IPS-18a (cell line): ENCODE data around the gene NWD2.

Experiments
- H3K27ac ChIP-seq: one replicate; pipeline ENCODE4 v1.5.1; 2013; ENCODE audit warnings: low read length
- H3K27me3 ChIP-seq: one replicate; pipeline ENCODE4 v1.6.1; 2013; ENCODE audit warnings: mild to moderate bottlenecking, low read length; ENCODE audit not compliant: control insufficient read depth, insufficient read depth
- H3K36me3 ChIP-seq: one replicate; pipeline ENCODE4 v1.6.1; 2013; ENCODE audit warnings: low read depth, low read length; ENCODE audit not compliant: control insufficient read depth
- H3K4me1 ChIP-seq: one replicate; pipeline ENCODE4 v1.6.1; 2013; ENCODE audit warnings: low read depth, low read length; ENCODE audit not compliant: control insufficient read depth
- H3K4me3 ChIP-seq: one replicate; pipeline ENCODE4 v1.5.1; 2013; ENCODE audit warnings: low read length
- H3K9ac ChIP-seq: one replicate; pipeline ENCODE4 v1.6.1; 2013; ENCODE audit warnings: mild to moderate bottlenecking, low read length, moderate library complexity
- H3K9me3 ChIP-seq: one replicate; pipeline ENCODE4 v1.6.1; 2013; ENCODE audit warnings: low read depth, low read length; ENCODE audit not compliant: control insufficient read depth

NWD2 gene

DNA sequence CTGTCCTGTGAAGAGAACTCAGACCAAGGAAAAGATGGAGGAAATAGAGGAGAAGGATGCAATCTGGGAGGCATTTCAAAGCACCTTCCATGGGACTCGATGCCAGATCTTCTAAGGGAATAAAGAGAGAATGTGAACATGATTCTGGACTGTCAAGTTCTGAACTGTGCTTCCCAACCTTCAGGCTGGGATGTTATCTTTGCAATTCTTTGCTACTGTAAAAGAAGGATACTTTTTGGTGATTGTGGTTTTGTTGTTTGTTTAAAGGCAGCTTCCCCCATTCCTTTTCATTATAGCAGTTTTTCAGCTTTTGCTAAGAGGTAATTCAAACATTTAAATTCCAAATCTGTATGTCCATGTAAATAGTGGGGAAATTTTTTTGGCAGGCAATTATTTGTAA lies 217.3 kb downstream of the NWD2 start:
- no peak overlapping the region for H3K9ac ChIP-seq
- H3K4me1 ChIP-seq: peaks cover 6% of the 10 kb centered on the region
- no peak overlapping the region for H3K27ac ChIP-seq
- no peaks in the 10 kb centered on the region for H3K9me3 ChIP-seq
- H3K36me3 ChIP-seq: no peaks in the 10 kb centered on the region
- no peaks in the 10 kb centered on the region for H3K27me3 ChIP-seq
- no peak overlapping the region for H3K4me3 ChIP-seq

DNA sequence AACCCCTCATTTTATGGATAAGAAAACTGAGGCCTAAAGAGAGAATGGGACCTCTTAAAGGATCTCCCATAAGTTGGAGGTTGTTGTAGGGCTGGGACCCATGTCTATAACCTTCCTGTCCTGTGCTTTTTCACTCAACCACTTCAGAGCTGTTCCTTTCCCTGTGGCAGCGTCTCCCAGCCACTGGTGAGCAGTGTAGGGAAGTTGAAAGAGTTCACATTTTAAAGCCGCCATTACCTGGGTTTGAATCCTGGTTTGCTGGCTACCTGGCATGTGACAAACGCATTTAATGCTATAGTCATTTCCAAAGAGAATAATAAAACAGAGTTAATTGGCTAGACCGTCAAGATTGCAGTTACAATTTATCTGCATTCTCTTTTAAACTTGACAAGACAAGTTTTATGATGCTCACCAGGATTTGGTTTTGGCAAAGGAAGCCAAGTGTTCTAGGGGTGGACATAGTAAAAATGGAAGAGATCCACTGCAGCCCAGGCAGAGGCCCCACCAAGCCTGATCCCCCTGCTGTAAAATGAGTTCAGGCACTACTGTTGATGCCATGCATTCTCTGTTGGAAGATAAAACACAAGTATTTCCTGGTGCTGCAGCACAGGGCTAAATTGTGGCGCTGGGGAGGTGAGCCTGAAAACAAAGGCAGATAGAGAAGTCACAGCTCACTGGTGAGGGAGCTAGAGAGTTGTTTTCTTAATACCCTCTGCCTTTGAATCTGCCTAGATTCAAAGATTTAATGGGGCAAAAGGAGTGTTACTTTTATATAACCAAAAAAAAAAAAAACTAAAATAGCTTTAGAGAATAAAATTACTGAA lies 218.7 kb downstream of the NWD2 start:
- no peaks in the 10 kb centered on the region for H3K9me3 ChIP-seq
- no peak overlapping the region for H3K9ac ChIP-seq
- H3K27ac ChIP-seq: no peak overlapping the region
- H3K4me1 ChIP-seq: peaks cover 6% of the 10 kb centered on the region
- no peaks in the 10 kb centered on the region for H3K27me3 ChIP-seq
- no peaks in the 10 kb centered on the region for H3K36me3 ChIP-seq
- H3K4me3 ChIP-seq: no peak overlapping the region

DNA sequence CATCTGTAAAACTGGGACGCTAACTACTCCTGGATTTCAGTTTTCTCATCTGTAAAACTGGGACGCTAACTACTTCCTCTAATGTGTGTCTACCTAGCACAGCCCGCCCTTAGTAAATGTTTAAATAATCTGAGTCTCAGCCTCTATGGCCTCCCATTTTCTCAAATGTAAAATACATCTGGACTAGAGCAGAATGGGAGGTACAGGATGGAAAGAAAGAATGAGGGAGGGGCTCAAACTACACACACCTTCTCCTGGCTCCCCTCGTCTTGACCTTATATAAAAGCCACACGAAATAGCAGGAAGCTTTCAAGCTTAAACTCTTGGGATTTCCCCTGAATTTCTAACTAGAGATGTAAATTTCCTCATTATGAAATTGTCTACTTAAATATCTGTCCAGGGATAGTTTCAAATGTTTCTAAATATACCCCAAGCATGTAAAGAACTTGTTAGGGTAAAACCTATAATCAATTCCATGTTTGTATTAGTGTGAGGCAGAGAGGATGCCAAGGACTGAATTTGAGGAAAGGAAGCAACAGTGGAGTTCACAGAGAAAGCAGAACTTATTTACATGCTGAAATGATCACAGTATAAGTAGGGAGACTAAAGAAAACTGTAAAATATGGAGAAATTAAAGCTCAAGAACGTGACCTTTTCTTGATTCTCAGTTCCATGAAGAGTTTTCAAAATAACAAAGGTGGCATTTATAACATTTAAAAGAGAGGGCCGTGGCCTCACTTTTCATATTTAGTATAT lies 220.0 kb downstream of the NWD2 start:
- H3K27me3 ChIP-seq: no peaks in the 10 kb centered on the region
- H3K9ac ChIP-seq: no peak overlapping the region
- no peaks in the 10 kb centered on the region for H3K9me3 ChIP-seq
- H3K27ac ChIP-seq: no peak overlapping the region
- H3K36me3 ChIP-seq: no peaks in the 10 kb centered on the region
- no peak overlapping the region for H3K4me3 ChIP-seq
- peaks cover 6% of the 10 kb centered on the region for H3K4me1 ChIP-seq

DNA sequence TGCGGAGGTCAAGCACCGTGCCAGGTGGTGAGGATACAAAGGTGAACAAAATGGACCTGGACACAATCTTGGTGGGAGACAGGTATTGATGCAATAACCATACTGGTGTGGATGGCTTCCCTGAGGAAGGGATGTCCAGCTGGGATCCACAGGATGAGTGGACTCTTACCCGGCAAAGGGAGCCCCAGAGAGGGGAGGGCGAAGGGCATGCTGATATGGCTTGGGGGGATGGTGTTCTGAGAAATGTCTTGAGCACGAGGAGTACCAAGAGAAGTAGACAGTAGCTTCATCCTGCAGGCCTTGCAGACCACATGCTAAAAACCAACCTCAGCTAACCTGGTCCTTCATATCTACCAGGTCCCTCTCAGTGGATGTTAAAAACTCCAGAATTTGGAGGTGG lies 220.8 kb downstream of the NWD2 start:
- H3K27me3 ChIP-seq: no peaks in the 10 kb centered on the region
- no peaks in the 10 kb centered on the region for H3K36me3 ChIP-seq
- H3K4me1 ChIP-seq: peaks cover 6% of the 10 kb centered on the region
- H3K27ac ChIP-seq: no peak overlapping the region
- no peak overlapping the region for H3K4me3 ChIP-seq
- H3K9me3 ChIP-seq: no peaks in the 10 kb centered on the region
- no peak overlapping the region for H3K9ac ChIP-seq

DNA sequence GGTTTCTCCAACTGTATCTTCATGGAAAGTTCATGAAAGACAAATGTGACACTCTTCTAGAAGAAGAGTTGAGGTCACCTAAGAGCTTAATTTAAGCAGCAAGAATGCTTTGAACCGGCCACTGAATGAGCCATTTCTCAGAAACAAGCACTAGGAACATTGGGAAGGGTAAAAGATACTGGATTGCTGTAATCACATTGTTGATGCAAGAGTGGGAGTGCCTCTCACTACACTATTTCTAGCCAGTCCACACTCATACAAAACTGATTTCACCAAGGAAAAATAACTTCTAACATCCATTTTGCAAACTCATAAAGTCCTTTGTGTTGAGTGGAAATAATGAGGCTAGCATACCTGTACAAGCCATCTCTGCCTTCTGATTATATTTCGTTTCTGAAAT lies 221.3 kb downstream of the NWD2 start:
- Histone ChIP-seq H3K27me3 (no peaks in the 10 kb centered on the region), H3K27ac (no peak overlapping the region), H3K4me1 (peaks cover 6% of the 10 kb centered on the region), H3K9ac (no peak overlapping the region), H3K4me3 (no peak overlapping the region), H3K36me3 (no peaks in the 10 kb centered on the region), H3K9me3 (no peaks in the 10 kb centered on the region)

DNA sequence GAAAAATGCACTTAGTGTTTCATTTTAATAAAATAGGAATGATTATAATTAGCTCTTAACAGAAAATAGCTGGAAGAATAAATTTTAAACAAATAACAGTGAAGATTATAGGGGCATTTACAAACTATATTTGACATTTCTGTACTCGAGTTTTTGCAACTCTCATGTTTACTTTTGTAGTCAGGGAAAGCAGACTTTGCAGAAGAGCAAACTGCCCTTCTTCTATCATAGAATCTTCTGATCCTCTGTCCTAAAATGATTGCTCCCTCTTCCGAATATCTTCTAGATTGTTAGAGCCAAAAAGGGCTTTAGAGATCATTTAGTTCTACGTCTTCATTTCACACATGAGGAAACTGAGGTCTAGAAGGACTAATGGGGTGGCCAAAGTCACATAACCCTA lies 222.7 kb downstream of the NWD2 start:
- Histone ChIP-seq H3K4me1 (peaks cover 6% of the 10 kb centered on the region), H3K27ac (no peak overlapping the region), H3K9ac (no peak overlapping the region), H3K9me3 (no peaks in the 10 kb centered on the region), H3K36me3 (no peaks in the 10 kb centered on the region), H3K4me3 (no peak overlapping the region), H3K27me3 (no peaks in the 10 kb centered on the region)

DNA sequence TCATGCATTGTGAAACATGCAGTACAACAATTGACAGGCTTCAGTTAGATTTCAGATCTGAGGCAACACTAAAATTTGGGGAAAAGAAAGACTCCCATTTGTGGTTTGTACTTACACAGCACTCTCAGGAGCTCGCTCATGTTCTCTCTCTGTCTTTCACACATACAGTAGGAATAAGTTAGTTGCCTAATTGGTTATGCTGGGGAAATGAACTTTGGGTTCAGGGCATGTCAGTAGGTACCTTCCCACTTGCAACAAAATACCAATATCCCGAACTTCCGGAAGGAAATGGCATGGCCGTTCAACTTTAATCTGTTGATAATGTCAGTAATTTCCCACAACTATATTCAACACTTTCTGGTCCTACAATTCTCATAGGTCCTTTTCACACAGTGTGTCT lies 223.3 kb downstream of the NWD2 start:
- Histone ChIP-seq H3K27ac (no peak overlapping the region), H3K9ac (no peak overlapping the region), H3K36me3 (no peaks in the 10 kb centered on the region), H3K27me3 (no peaks in the 10 kb centered on the region), H3K4me3 (no peak overlapping the region), H3K9me3 (no peaks in the 10 kb centered on the region), H3K4me1 (peaks cover 6% of the 10 kb centered on the region)

DNA sequence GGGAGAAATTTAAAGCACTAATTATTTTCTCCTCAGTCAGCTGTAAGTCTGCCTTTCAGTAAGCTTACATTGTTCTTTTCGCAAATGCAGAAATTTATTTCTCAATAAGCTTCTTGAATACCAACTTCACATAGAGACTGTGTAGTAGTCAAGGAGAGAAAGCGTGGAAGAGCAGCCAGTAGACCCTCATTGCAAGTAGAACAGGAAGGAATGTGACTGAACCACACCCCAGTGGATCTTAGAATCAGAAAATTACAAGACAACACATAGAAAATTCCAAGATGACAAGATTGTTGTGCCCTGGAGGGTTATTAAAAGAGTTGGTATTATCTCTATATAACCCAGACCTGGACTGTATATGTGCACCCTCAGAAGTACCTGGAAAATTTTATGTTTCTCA lies 224.7 kb downstream of the NWD2 start:
- H3K9ac ChIP-seq: no peak overlapping the region
- H3K4me1 ChIP-seq: no peaks in the 10 kb centered on the region
- no peak overlapping the region for H3K27ac ChIP-seq
- H3K4me3 ChIP-seq: no peak overlapping the region
- no peaks in the 10 kb centered on the region for H3K27me3 ChIP-seq
- H3K36me3 ChIP-seq: no peaks in the 10 kb centered on the region
- no peaks in the 10 kb centered on the region for H3K9me3 ChIP-seq

DNA sequence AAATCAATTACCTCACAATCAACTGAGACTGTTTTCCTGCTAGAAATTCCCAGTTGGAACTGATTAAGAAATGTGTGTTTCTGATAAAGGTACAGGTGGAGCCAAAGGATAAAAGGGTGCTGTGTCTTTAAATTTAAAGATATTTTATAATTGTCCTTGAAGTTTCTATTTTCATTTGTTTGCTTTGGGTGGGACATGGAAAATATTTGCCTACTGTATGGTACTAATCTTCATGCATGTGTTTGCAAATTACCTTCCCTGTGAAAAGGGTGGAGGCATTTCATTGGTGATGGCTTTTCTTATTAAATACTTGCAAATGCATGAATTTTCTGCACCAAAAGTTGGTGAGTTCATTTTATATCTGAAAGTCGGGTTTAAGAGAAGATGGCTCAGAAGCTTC lies 225.7 kb downstream of the NWD2 start:
- H3K27me3 ChIP-seq: no peaks in the 10 kb centered on the region
- H3K4me1 ChIP-seq: no peaks in the 10 kb centered on the region
- no peak overlapping the region for H3K4me3 ChIP-seq
- H3K36me3 ChIP-seq: no peaks in the 10 kb centered on the region
- H3K27ac ChIP-seq: no peak overlapping the region
- H3K9me3 ChIP-seq: no peaks in the 10 kb centered on the region
- no peak overlapping the region for H3K9ac ChIP-seq

DNA sequence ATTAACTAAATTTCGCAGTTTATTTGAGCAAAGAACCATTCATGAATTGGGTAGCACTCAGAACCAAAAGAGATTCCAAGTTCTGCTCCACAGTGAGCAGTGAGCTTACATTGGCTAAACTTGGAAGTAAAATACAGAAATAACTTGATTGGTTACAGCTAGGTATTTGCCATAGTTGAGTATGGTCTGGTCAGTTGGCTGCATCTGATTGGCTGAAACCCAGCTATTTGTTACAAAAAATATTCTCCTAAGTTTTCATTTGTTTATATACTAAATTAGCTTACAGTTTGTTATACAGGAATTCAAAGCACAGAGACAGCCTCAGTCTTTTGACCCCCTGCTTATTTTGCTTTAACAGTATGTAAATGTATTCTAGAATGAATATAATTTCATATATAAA lies 226.6 kb downstream of the NWD2 start:
- no peaks in the 10 kb centered on the region for H3K36me3 ChIP-seq
- H3K4me1 ChIP-seq: no peaks in the 10 kb centered on the region
- no peak overlapping the region for H3K4me3 ChIP-seq
- H3K9ac ChIP-seq: no peak overlapping the region
- H3K9me3 ChIP-seq: no peaks in the 10 kb centered on the region
- H3K27me3 ChIP-seq: no peaks in the 10 kb centered on the region
- no peak overlapping the region for H3K27ac ChIP-seq

DNA sequence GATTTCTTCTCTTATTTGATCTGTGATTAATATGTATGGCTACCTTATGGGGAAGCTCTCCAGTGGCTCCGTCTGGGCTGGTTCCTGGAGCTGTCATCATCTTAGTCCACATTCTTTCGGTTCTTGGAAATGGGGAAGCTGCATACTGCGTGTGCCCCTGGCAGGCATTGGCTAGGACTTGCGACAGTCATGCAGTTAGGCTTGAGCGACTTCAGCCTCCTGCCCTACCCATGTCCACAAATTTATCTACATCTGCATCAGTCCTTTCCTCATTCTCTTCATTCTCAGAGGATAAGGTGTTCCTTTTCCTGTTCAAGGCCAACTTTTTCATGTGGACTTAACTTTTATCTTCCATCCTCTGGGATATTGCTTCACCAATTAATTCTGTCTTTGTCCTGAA lies 227.4 kb downstream of the NWD2 start:
- Histone ChIP-seq H3K27me3 (no peaks in the 10 kb centered on the region), H3K27ac (no peak overlapping the region)

DNA sequence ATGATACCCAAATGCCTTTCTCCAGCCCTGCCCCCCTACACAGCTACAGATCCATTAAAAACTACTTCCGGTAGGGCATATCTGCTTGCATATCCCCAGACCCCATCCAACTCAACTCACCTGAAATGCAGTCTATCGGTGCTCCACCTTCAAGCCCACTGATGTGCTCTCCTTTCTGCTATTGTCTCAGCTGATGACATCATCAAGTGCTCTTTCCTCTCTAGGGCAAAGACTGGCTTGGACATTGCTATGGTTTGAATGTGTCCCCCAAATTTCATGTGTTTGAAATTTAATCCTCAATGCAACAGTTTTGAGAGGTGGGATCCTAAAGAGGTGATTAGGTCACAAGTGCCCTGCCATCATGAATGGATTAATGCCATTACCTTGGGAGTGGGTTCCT lies 229.3 kb downstream of the NWD2 start:
- no peak overlapping the region for H3K4me3 ChIP-seq
- H3K9ac ChIP-seq: no peak overlapping the region
- H3K27ac ChIP-seq: no peak overlapping the region
- no peaks in the 10 kb centered on the region for H3K27me3 ChIP-seq
- no peaks in the 10 kb centered on the region for H3K4me1 ChIP-seq
- no peaks in the 10 kb centered on the region for H3K36me3 ChIP-seq
- H3K9me3 ChIP-seq: no peaks in the 10 kb centered on the region

More for the DNA sequence above, 227.4 kb downstream of the NWD2 start:
- Histone ChIP-seq H3K36me3 (no peaks in the 10 kb centered on the region), H3K4me3 (no peak overlapping the region), H3K4me1 (no peaks in the 10 kb centered on the region), H3K9ac (no peak overlapping the region), H3K9me3 (no peaks in the 10 kb centered on the region)
